HG03439 (cell line): ENCODE results near the gene CST9L.

ENCODE experiments used
- ATAC-seq: cut with Tn5 transposase; IDR thresholded peaks from one replicate; pipeline ENCODE4 v1.9.1; 2021; ENCODE audit warnings: mild to moderate bottlenecking, moderate library complexity; ENCODE audit not compliant: unreplicated experiment

The CST9L gene

GRCh38 chr20:23514848-23515247, 53.4 kb downstream of the CST9L start:
- no peak for ATAC-seq
